OCI-LY7 (cell line): Measurements from ENCODE around the gene NAALADL2. TPM values are rescaled to one million over a fixed set of nuclear protein-coding genes. Genes with fewer than 3 reads are reported as not detected.

ENCODE experiments used
- BruUV-seq: library from RNA; stranded (reverse); fragments of 400-500 nt; replicated peaks from 2 replicates; lab custom pipeline; 2021; lab: Mats Ljungman, UMichigan
- CTCF ChIA-PET: fragments of 300-600 bp; sonication (Branson Sonifier 250); formaldehyde crosslinking; loops from one replicate; lab custom pipeline; 2022; ENCODE audit warnings: antibody characterized with exemption; ENCODE audit not compliant: unreplicated experiment; lab: Charles Lee
- POLR2A ChIA-PET: fragments of 300-600 bp; sonication (Branson Sonifier 250); formaldehyde crosslinking; loops from one replicate; lab custom pipeline; 2022; ENCODE audit warnings: antibody characterized with exemption; lab: Charles Lee
- DNase-seq: peaks from one replicate; pipeline ENCODE4 v3.0.0-alpha.2; 2015; ENCODE audit warnings: low spot score
- H2AFZ ChIP-seq: fragments of 200-600 bp; sonication (generic), shearing (Covaris generic); 2 replicates; pipeline ENCODE4 v1.6.1; 2014; ENCODE audit warnings: mild to moderate bottlenecking, antibody characterized with exemption, low read length, moderate library complexity
- H3K27ac ChIP-seq: fragments of 200-600 bp; sonication (generic); 2 replicates; pipeline ENCODE4 v1.5.1; 2014; ENCODE audit warnings: mixed run types, low read depth, mild to moderate bottlenecking, moderate library complexity, low read length, inconsistent platforms; ENCODE audit not compliant: poor library complexity, severe bottlenecking
- H3K36me3 ChIP-seq: fragments of 200-600 bp; sonication (generic); 2 replicates; pipeline ENCODE4 v1.6.1; 2014; ENCODE audit warnings: mild to moderate bottlenecking, antibody characterized with exemption, low read length, moderate library complexity, mixed read lengths; ENCODE audit not compliant: insufficient read depth
- H3K4me1 ChIP-seq: fragments of 200-600 bp; sonication (generic); 2 replicates; pipeline ENCODE4 v1.5.1; 2014; ENCODE audit warnings: mild to moderate bottlenecking, low read length; ENCODE audit not compliant: insufficient read depth, poor library complexity, severe bottlenecking
- H3K4me2 ChIP-seq: fragments of 200-600 bp; sonication (generic); 2 replicates; pipeline ENCODE4 v1.6.1; 2014; ENCODE audit warnings: mild to moderate bottlenecking, low read length
- H3K4me3 ChIP-seq: fragments of 200-600 bp; sonication (generic); 2 replicates; pipeline ENCODE4 v1.5.1; 2014; ENCODE audit warnings: mild to moderate bottlenecking, low read depth, low read length; ENCODE audit not compliant: poor library complexity, severe bottlenecking
- H3K79me2 ChIP-seq: fragments of 200-600 bp; sonication (generic); 2 replicates; pipeline ENCODE4 v1.6.1; 2016; ENCODE audit warnings: low read depth, mild to moderate bottlenecking, low read length, moderate library complexity, mixed read lengths; ENCODE audit not compliant: insufficient read depth
- H3K9me2 ChIP-seq: fragments of 200-600 bp; sonication (generic); 2 replicates; pipeline ENCODE4 v1.6.1; 2016; ENCODE audit warnings: mild to moderate bottlenecking, low read length, mixed read lengths; ENCODE audit not compliant: insufficient read depth
- H3K9me3 ChIP-seq: fragments of 200-600 bp; sonication (generic); 2 replicates; pipeline ENCODE4 v1.6.1; 2014; ENCODE audit warnings: mild to moderate bottlenecking, mixed run types, low read length, mixed read lengths
- H4K20me1 ChIP-seq: fragments of 200-600 bp; sonication (generic); 2 replicates; pipeline ENCODE4 v1.6.1; 2014; ENCODE audit warnings: mild to moderate bottlenecking, antibody characterized with exemption, low read length, moderate library complexity, mixed read lengths; ENCODE audit not compliant: insufficient read depth
- EZH2phosphoT487 ChIP-seq: fragments of 200-600 bp; sonication (generic); IDR thresholded peaks from 2 replicates; pipeline ENCODE4 v1.6.1; 2018; ENCODE audit warnings: low read depth, borderline replicate concordance, mild to moderate bottlenecking, mixed run types, antibody characterized with exemption, low read length, moderate library complexity, mixed read lengths
- intact Hi-C: fragments of 100-400 bp; cut with micrococcal nuclease; formaldehyde crosslinking; loops from one replicate; pipeline ENCODE4 v1.10.0; 2022; ENCODE audit not compliant: unreplicated experiment
- total RNA-seq, 2 experiments: library from RNA; depleted of rRNA in 1 of 2; stranded (reverse); fragments of >200 nt in 1 of 2; shearing (Covaris generic) in 1 of 2; gene quantifications; 2 replicates each; pipeline ENCODE4 v1.2.3, GENCODE V29; 2014 to 2022
- TF ChIP-seq, protein P1 (sequence below): fragments of 200-600 bp; sonication (generic); conservative IDR thresholded peaks from 2 replicates; pipeline ENCODE4 v1.5.1; 2014; ENCODE audit warnings: mild to moderate bottlenecking, antibody characterized with exemption, low read length, moderate library complexity, mixed read lengths

The NAALADL2 gene
- total RNA-seq, 2 experiments from 2014 or later = 0.25 to 0.70 TPM

- H3K79me2 ChIP-seq = no peaks in the 10 kb centered on the region
- no peak for DNase-seq
- no peak overlapping the region for H3K27ac ChIP-seq
- no peaks in the 10 kb centered on the region for H3K9me2 ChIP-seq
- no peak overlapping the region for H3K4me2 ChIP-seq
- CTCF ChIA-PET = no interaction called here
- no peak for TF ChIP-seq EZH2phosphoT487
- TF ChIP-seq, protein P1, sequence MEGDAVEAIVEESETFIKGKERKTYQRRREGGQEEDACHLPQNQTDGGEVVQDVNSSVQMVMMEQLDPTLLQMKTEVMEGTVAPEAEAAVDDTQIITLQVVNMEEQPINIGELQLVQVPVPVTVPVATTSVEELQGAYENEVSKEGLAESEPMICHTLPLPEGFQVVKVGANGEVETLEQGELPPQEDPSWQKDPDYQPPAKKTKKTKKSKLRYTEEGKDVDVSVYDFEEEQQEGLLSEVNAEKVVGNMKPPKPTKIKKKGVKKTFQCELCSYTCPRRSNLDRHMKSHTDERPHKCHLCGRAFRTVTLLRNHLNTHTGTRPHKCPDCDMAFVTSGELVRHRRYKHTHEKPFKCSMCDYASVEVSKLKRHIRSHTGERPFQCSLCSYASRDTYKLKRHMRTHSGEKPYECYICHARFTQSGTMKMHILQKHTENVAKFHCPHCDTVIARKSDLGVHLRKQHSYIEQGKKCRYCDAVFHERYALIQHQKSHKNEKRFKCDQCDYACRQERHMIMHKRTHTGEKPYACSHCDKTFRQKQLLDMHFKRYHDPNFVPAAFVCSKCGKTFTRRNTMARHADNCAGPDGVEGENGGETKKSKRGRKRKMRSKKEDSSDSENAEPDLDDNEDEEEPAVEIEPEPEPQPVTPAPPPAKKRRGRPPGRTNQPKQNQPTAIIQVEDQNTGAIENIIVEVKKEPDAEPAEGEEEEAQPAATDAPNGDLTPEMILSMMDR = no peak
- no TSS peak for BruUV-seq
- intact Hi-C loops = no loop called here
- H4K20me1 ChIP-seq = no peaks in the 10 kb centered on the region
- H3K9me3 ChIP-seq = no peaks in the 10 kb centered on the region
- no peaks in the 10 kb centered on the region for H3K4me1 ChIP-seq
- H3K36me3 ChIP-seq = no peaks in the 10 kb centered on the region
- H3K4me3 ChIP-seq = no peak overlapping the region
- no peak overlapping the region for H2AFZ ChIP-seq
- POLR2A ChIA-PET = no interaction called here
These were observed 466.3 kb downstream of the NAALADL2 start for GRCh38 chr3:175325440-175325839.

DNA sequence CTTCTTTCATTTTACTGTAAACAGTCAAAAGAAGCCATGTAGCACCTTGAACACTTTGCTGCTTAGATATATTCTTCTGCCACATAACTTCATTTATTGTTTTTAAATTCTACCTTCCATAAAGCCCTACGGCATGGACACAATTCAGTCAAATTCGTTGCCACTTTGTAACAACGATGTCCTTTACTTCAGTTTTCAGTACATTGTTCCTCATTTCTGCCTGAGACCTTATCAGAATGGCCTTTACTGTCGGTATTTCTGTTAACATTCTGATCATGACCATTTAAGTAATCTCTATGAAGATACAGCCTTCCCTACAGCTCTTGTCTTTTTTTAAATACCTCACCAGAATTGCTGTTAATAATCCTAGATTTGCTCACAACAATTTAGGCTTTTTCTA, 466.9 kb downstream of the NAALADL2 start:
- Histone ChIP-seq H2AFZ (no peak overlapping the region), H3K79me2 (no peaks in the 10 kb centered on the region), H3K9me3 (no peaks in the 10 kb centered on the region), H3K4me3 (no peak overlapping the region), H3K36me3 (no peaks in the 10 kb centered on the region), H4K20me1 (no peaks in the 10 kb centered on the region), H3K9me2 (no peaks in the 10 kb centered on the region), H3K4me2 (no peak overlapping the region), H3K27ac (no peak overlapping the region), H3K4me1 (no peaks in the 10 kb centered on the region)
- ChIA-PET POLR2A (no interaction called here), CTCF (no interaction called here)
- no peak for TF ChIP-seq EZH2phosphoT487
- TF ChIP-seq, protein P1 = no peak
- DNase-seq = no peak
- BruUV-seq = no TSS peak
- intact Hi-C loops = no loop called here

DNA sequence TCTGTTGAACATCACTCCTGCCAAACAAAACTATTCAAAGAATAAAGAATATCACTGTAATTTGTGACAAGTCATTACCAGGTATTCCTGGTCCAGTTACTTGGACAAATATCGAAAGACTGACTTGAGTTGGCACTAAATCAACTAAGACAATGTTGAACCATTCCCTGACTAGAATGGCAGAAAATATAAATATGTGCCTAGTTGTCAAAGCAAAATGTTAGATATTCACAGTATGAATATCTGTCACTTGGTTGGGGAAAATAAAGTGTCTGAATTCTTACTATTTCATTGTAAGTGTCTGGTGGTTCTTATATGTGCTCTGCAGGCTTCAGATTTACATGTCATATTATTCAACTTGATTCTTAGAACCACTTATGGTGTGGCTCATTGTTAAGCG, 470.2 kb downstream of the NAALADL2 start:
- no TSS peak for BruUV-seq

More for the DNA sequence above, 470.2 kb downstream of the NAALADL2 start:
- intact Hi-C loops = no loop called here
- H3K4me2 ChIP-seq = no peak overlapping the region
- DNase-seq = no peak
- POLR2A ChIA-PET = no interaction called here
- H3K27ac ChIP-seq = no peak overlapping the region
- no peaks in the 10 kb centered on the region for H3K9me3 ChIP-seq
- no peaks in the 10 kb centered on the region for H4K20me1 ChIP-seq
- no peak overlapping the region for H3K4me3 ChIP-seq
- H3K79me2 ChIP-seq = no peaks in the 10 kb centered on the region
- CTCF ChIA-PET = no interaction called here
- no peaks in the 10 kb centered on the region for H3K36me3 ChIP-seq
- H2AFZ ChIP-seq = no peak overlapping the region
- TF ChIP-seq EZH2phosphoT487 = no peak
- TF ChIP-seq, protein P1 = no peak
- no peaks in the 10 kb centered on the region for H3K4me1 ChIP-seq
- no peaks in the 10 kb centered on the region for H3K9me2 ChIP-seq
